Left lobe of liver (tissue), 2 donors: ENCODE measurements around the gene RAB14. TPM values are rescaled to one million over a fixed set of nuclear protein-coding genes. Genes with fewer than 3 reads are reported as not detected.

ENCODE experiments used
- ATAC-seq: fragments of 200-7000 bp; cut with Tn5 transposase; one replicate; pipeline ENCODE4 v1.9.1; 2020; ENCODE audit warnings: mild to moderate bottlenecking, moderate library complexity
- DNase-seq: peaks from one replicate; pipeline ENCODE4 v3.0.0-alpha.2; 2020; ENCODE audit warnings: low spot score
- total RNA-seq: library from RNA; stranded (reverse); gene quantifications from one replicate; pipeline ENCODE4 v1.2.1, GENCODE V29; 2021
- donor health status: DM: no; HTN: no; CAD: no; lungs with moderate emphysema.
- donor health status: DM: no; HTN: yes; CAD: no.

Gene RAB14
- 50.0 TPM for total RNA-seq

DNA sequence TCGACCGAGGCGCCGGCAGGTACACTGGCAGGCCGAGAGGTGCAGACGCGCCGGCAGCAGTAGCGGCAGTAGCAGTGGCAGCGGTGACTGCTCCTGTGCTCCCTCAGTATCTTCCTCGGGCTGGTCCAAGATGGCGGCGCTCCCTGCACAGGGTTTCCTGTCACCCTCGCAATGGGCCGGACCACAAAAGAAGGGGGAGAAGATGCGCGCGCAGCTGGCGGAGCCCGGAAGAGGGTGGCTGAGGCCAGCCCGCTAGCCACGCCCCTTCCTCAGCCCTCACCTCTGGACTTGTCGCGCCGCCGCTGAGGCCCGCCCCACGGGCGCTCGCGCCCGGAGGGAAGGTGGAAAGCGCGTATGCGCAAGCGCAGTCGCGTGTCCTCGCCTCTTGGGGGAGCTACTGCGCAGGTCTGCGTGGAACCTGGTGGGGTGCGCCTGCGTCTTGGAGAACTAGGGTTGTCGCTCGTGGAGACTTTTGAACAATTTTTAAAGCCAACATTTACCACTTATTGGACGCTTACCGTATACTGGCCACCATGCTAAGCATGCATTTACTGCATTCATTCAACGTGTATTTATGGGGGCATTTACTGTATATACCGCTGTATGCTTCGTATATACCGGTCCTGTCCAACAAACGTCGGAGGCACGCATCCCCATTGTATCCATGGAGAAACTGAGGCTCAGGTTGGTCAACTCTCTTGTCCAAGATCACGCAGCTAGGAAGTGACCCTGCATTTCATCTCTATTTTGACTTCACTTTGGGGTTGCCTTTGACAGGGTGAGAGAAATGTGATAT lies at the start of gene RAB14:
TSS of gene RAB14 (minus strand) at position 132 of the 796 bp plus-strand sequence. CDS start 8,457 bp downstream, outside the sequence.
- peak; percentile 100 for DNase-seq
- ATAC-seq, result peak; percentile 89

DNA sequence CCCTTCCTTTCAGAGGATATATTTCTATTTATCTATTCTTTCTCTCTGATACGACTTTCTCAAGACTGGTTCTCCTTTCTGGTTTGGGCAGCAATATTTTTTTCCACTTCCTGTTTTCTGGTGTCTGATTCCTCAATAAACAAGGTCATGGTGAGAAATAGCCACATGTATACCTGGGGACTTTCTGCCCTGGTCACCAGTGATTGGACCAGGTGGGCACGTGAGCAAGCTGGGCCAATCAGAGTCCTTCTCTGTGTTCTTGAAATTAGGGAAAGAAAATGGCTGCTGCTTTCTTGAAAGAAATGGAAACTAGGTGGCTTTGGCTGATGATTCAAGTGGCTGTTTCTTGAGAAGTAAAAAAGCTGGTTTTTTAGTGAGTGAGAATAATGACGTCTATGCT lies 47.9 kb upstream of the RAB14 start:
- no peak for ATAC-seq
- no peak for DNase-seq

DNA sequence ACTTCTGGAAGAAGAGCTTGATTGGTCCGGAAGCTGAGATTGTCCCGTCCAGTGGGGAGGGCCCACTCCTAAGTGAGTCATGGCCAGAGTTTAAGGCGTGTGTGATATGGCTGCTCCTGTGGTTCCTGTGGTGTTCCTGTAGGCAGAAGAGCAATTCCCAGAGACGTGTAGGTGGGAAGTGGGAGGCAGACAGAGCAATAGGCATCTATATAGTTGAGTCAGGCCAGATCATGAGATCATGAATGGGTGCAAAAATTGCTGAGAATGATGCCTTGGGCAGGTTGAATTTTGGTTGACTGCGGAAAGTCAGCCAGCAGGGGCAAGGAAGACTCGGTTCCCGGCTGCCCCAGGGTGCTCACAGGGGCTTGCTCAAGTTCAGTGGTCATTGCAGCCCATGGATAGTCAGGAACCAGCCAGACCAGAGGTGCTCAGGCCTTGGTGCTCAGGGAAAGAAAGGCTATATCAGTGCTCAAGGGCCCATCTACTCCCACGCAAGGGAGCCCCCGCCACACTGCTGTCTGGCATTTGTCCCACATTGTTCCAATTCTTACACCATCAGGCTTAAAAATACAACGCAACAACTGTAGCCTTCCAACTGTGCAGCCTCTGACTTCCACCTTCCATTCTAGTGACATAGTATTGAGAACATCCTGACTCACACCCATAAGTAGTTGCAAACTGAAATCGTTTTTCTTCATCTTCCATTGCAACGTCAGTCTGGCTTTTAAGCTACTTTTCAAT lies 45.3 kb upstream of the RAB14 start:
- no peak for DNase-seq
- no peak for ATAC-seq

DNA sequence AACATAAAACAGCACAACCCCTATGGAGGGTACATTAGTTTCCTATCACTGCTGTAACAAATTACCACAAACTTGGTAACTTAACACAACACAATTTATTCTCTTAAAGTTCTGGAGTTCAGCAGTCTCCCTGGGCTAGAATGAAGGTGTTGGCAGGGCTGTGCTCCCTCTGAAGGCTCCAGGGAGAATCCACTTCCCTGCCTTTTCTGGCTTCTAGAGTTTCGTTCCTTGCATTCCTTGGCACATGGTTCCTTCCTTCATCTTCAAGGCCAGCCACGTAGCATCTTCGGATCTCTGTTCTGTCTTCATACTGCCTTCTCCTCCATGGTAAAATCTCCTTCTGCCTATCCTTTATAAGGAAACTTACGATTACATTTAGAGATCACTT lies 41.3 kb upstream of the RAB14 start:
- ATAC-seq (no peak), DNase-seq (no peak)

DNA sequence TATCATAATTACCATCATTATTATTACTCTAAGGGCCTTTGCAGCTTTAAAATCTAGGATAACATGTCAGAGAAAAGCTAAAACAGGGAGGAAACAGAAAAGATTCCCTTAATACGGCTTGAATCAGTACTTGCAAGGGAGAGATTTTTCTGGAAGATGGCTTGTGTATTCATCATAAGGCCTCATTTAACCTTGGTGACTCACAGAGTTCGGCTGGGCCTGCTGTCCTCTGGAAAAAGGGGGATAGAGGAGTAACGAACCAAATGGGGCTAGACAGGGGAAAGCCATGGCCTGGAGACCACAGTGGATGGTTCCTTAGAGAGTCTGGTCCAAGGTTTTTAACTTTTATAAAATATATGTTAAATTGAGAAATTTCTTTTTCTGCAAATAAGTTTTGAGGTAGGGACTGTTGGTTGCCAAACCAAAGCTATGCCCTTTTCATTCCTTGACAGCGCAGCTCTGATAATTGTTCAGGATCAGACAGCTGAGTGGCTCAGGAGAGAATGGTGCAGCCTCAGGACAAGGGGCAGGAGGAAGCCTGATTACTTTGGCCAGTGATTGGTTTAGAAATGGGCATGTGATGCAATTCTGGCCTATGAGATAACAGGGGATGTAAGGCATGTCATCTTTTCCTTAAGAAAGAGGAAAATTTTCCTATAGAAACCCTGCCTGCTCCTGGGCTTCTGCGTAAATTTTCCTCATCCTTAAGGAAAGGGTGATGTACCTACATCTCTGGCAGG lies 40.7 kb upstream of the RAB14 start:
- no peak for DNase-seq
- ATAC-seq, result no peak

DNA sequence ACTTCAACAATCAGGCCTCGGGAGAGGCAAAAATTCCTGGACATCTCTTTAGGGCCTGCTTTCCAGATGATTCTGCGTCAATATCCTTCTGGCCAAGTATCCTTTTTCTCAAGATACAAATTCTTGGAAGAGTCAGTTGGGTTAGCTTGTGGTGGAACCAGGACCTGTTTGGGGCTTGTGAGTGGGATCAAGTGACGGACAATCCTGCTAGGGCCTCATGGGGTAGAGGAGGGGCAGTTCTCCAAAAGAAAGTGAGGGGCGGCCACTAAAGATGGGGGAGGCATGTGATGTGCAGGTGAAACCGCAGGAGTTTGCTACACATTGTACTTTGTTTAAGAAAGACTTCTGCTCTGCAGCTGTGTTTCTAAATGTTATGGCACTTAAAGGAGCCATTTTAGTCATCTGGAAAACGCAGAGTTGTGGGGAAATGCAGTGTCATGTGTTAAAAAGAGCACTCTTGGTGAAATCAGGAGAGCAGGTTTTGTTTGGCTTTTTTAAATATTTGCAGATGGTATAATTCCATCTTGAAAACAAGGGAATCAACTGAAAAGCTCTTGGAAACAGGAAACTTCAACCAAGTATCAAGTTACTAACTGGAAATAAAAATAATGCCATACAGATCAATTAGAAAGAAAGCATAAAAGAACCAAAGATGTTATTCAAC lies 38.9 kb upstream of the RAB14 start:
- ATAC-seq, result no peak
- DNase-seq, result no peak

DNA sequence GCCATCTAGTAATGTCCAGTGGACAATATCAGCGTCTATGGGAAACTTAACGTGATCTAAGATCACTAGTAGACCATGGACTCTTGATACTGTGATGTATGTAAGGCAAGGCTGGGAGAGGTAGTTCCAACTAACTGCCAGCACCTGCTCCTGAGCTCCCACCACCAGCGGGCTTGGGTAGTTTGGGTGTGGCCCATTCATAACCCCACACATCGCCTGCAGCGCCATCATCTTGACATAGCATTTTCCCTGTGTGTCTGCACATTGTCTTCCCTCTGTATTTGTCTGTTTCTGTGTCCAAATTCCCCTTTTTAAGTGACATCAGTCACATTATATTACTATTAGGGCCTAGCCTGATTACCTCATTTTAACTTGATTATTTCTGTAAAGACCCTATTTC lies 38.2 kb upstream of the RAB14 start:
- DNase-seq (no peak), ATAC-seq (no peak)

DNA sequence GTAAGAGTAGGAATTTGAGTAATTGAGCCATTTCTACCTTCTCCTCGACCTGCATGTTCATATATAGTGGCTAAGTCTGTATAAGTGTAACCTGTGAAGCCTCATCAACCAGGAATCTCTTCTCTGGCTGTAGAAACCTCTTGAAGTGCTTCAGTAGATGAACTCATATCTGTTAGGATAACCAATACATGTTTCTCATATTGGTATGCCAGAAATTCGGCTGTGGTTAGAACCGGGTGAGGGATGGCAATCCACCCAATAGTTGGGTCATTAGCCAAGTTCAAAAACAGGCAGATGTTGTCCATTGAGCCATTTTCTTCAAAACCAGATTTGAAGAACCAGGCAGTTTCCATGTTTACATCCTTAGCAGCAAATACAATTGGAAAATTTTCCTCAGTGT lies 37.4 kb upstream of the RAB14 start:
- DNase-seq (no peak), ATAC-seq (no peak)

DNA sequence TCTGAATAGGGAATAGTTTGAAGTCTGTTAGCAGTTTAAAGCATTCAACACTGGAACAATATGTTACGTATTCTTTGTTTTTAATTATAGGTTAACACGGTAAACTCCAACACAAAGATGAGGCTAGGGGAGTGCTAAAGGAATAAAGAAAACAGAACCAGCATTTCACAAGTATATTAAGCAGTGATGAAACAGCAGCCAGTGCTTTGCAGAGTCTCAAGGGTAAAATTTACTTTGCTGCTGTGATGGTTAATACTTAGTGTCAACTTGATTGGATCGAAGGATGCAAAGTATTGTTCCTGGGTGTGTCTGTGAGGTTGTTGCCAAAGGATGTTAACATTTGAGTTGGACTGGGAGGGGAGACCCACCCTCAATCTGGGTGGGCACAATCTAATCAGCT lies 36.2 kb upstream of the RAB14 start:
- ATAC-seq (no peak), DNase-seq (no peak)

DNA sequence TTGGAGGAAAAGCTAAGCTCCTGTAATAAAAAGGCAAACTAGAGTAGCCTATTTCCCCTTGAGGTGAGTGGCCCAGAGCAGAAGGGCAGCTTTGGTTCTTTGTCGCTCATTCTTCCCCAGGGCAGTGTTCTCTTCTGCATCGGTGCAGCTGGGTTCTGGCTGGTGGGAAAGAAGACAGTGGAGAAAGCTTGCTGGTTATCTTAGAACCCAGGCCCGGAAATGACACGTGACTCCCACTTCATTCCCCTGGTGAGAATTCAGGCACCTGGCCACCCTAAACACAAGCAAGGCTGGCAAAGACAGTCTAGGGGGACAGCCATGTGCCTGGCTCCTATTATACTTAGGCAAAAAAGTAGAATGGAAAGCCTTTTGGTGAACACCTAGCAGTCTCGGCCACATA lies 33.8 kb upstream of the RAB14 start:
- no peak for DNase-seq
- ATAC-seq, result no peak

DNA sequence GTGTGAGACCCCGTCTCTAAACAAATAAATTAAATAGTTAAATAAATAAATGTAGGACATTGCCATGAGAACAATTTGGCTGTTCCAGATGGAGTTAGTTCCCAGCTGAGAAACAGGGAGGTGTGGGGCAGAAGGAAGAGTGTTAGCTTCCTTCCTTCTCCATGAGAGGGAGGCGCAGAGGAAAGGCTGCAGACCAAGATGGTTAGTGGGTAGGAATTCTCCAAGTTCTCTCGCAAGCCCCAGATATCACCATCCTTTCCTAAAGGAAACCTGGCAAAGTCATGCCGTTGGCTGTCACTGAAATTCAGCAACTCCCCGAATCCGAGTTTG lies 33.1 kb upstream of the RAB14 start:
- DNase-seq, result no peak
- no peak for ATAC-seq

DNA sequence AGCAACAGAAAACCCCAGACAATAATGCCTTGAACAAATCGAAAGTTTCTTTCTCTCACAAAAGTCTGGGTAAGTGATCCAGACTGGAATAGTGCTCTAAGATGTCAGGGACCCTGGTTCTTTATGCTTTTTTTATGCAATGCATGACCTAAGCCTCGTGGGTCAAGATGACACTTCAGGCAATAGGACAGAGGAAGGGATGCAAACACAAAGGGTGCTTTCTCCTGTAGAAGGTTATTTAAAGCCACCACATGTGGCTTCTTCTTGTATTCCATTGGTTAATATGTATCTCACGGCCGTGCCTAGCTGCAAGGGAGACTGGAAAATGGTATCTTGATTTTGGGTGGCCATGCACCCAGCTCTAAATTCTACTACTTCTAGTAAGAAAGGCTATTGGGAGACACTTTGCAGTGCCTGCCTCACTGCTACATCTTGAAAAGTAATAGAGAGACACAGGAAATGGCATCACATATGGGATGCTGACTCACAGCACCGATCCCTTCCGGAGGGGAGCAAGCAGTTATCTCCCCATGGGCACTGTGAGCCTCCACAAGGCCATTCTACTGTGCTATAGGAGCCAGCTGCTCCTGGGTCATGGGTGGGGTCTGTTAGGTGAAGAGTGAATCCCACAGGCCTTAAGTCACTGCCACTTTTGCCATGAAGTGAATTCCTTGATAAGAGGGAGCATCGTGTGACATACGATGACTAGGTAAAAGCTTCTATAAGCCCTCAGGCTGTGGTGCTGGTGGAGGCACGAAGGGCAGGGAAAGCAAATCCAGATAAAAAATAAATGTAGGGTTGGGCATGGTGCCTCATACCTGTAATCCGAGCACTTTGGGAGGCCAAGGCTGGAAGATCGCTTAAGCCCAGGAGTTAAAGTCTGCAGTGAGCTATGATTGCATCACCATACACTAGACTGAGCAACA lies 32.5 kb upstream of the RAB14 start:
- no peak for DNase-seq
- no peak for ATAC-seq

DNA sequence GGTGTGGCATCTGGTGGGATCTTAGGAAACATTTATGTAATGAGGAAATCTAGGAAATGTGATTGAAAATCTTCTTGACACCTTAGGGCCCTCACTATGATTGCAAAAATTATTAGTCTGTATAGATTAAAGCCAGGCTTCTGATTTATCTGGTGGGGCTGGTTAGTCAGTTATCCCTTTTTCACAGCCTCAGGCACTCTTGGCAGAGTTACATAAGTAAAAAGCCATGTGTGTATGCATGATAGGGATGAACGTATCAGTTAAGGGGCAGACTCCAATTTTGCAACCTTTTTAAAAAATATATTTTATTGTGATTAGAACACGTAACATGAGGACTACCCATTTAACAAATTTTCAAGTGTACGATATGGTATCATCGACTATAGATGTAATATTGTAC lies 30.6 kb upstream of the RAB14 start:
- DNase-seq (no peak), ATAC-seq (no peak)

DNA sequence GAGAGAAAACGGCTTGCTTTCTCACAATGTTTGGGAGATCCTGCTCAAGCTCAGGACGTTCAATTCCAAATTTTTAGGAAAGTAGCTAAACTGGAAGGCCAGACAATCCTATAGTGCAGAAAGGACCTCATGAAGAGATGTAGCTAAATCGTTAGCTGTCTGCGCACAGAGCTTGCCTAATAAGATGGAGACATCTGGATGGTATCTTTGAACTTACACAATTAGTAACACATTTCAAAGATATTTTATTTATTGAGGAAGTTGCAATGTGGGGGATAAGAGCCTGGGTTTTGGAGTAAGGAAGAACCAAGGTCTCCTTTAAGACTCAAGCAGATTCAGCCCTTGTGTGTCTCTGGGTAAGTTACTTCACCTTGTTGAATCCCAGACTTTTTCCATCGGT lies 28.6 kb upstream of the RAB14 start:
- no peak for DNase-seq
- ATAC-seq, result no peak

DNA sequence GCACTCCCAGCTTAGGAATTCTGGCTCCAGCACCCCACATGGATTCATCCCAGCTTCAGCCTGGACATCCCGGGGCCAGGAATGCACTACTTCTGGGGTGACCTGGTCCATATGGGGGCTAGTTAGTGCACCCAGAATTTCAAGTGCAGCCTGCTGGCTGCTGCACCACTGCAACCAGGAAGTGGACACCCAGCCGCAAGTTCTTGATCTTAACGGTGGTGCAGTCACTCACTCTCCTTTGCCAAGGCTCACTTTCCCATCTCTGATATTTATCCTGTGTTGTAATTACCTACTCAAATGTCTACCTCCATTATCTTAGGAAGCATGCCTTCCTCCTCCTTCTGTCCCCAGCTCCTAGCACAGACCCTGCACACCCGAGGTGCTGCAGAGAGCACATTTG lies 26.2 kb upstream of the RAB14 start:
- no peak for ATAC-seq
- no peak for DNase-seq

DNA sequence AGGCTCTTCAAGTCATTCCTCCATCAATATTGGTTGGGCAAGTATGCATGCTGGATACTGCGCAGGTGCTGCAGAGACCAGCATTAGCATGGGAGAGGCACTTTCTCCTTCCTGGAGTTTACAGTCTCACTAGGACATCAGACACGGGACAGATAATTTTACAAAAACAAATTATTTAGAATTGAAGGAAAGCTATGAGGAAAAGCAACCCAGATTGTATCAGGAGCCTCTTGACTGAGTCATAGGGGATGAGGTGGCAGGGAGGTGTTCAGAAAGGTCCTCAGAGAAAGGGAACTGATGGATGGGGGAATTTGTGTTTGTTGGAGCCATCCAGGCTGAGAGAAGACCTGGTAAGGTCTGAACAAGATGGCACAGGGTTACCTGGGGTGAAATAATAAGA lies 24.5 kb upstream of the RAB14 start:
- DNase-seq (no peak), ATAC-seq (no peak)

DNA sequence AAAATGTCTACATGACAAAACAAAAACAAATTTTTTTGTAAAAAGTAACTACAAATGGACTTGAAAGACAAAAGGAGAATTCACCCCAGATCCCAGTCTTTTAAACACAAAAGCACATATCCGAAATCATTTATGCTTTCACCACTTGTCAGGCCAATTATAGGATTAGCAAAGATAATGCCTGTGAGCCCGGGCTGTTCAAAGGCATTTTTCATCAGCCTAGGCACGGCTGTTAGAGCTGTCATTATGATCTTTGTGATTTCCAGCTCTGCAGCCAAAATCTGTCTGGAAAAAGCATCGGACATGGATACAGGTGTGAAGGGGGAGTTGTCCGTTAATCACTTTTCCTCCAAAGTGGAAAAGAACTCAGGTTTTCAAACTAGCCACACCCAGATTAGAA lies 23.6 kb upstream of the RAB14 start:
- DNase-seq, result no peak
- no peak for ATAC-seq

DNA sequence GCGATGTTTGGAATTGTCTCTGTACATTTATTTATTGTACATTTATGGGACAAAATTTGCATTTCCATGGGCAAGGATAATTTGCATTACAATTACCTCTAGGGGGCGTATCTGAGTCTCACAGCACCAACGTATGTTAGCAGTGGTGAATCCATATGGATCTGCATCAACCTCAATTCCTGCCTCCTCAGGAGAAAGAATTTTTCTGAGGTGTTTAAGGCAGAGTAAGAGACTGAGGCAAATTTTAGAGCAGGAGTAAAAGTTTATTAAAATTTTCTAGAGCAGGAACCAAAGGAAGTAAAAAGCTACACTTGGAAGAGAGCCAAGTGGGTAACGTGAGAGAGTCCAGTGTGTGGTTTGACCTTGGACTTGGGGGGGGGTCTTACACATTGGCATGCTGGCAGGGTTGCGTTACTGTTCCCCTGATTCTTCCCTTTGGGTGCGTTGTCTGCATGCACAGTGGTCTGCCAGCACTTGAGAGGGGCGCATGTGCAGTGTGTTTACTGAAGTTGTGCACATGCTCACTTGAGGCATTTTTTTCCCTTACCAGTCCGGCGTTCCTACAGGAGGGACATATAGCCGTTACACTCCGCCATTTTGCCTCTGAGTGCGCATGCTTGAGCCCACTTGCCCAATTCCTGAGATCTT lies 21.0 kb upstream of the RAB14 start:
- DNase-seq, result no peak
- ATAC-seq, result peak; percentile 60

DNA sequence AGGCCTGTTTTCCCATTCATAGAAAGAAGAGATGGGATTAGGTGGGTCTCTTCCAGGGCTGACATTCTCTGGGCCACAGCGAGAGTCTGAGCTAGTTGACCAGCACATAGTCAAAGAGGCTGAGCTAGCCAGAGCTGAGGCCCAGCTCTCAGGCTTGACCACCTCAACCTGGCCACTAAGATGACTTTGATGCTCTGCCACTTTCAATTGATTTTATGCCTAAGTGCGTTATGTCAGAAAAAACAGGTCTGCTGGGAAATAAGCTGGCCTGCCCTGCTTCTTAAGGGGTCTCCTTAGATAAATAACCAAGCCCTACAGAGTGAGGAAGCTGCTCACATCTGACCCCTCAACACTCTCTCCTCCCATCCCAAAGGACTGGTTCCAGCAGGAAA lies 20.0 kb upstream of the RAB14 start:
- ATAC-seq (no peak), DNase-seq (no peak)
